ENCODE measurements around the gene TSPAN5. TPM values are rescaled to one million over a fixed set of nuclear protein-coding genes. Genes with fewer than 3 reads are reported as not detected.

TSPAN5 gene
- polyA plus RNA-seq, 1 donor (not counting 4 experiments of a cell fraction or from before 2014, with no cell fraction given): 45.5 TPM

- H3K9me3 ChIP-seq (ENCODE audit: control insufficient read depth, low read depth, low read length): no peaks in the 10 kb centered on the region
- H3K4me2 ChIP-seq (ENCODE audit: control insufficient read depth, extremely low read depth, insufficient read depth, low read depth, low read length): no peak overlapping the region
- no peaks in the 10 kb centered on the region for H3K4me1 ChIP-seq (ENCODE audit: control insufficient read depth, extremely low read depth, insufficient read depth, low read length)
- TF ChIP-seq EZH2 (IDR thresholded peaks at IDR 0.05; ENCODE audit: low read length): no peak
- TF ChIP-seq CTCF (optimal IDR thresholded peaks at IDR 0.05 in 1 of 3, IDR thresholded peaks at IDR 0.05 in 1 of 3, conservative IDR thresholded peaks at IDR 0.05 in 1 of 3; ENCODE audit: extremely low read depth in 1 of 3, insufficient read depth in 2 of 3, low read length in 3 of 3): no peak
- H2AFZ ChIP-seq (ENCODE audit: control insufficient read depth, low read length): no peak overlapping the region
- H3K4me3 ChIP-seq (ENCODE audit: control insufficient read depth in 2 of 3, extremely low read depth in 1 of 3, insufficient read depth in 2 of 3, low read depth in 1 of 3, low read length in 3 of 3): no peak overlapping the region
- FAIRE-seq (no peak), DNase-seq (ENCODE audit: low read depth, low spot score) (no peak)
- H3K27me3 ChIP-seq (ENCODE audit: control insufficient read depth, extremely low read depth, insufficient read depth, low read length): no peaks in the 10 kb centered on the region
- H3K9ac ChIP-seq (ENCODE audit: control insufficient read depth, extremely low read depth, insufficient read depth, low read length): no peak overlapping the region
- no peaks in the 10 kb centered on the region for H4K20me1 ChIP-seq (ENCODE audit: control insufficient read depth, extremely low read depth, insufficient read depth, low read length)
- H3K27ac ChIP-seq (ENCODE audit: control insufficient read depth, insufficient read depth, low read length): no peak overlapping the region
- peaks cover 0 to 3% of the 10 kb centered on the region in 2 experiments for H3K36me3 ChIP-seq (ENCODE audit: control insufficient read depth in 2 of 2, extremely low read depth in 1 of 2, insufficient read depth in 2 of 2, low read length in 2 of 2)
- H3K9me1 ChIP-seq (ENCODE audit: control insufficient read depth, extremely low read depth, insufficient read depth, low read length): no peaks in the 10 kb centered on the region
- dilution Hi-C loops (cut with MboI; ENCODE audit: extremely low pct_ligation_motif_present, low sequenced_read_pairs): no loop called here
- H3K79me2 ChIP-seq (ENCODE audit: control insufficient read depth, insufficient read depth, low read length): peaks cover 94% of the 10 kb centered on the region
Observed at GRCh38 chr4:98634061-98634460, 24.4 kb downstream of the TSPAN5 start.

- no peaks in the 10 kb centered on the region for H4K20me1 ChIP-seq (ENCODE audit: control insufficient read depth, extremely low read depth, insufficient read depth, low read length)
- H3K27ac ChIP-seq (ENCODE audit: control insufficient read depth, insufficient read depth, low read length): no peak overlapping the region
- H3K4me2 ChIP-seq (ENCODE audit: control insufficient read depth, extremely low read depth, insufficient read depth, low read depth, low read length): no peak overlapping the region
- no peak overlapping the region for H3K9ac ChIP-seq (ENCODE audit: control insufficient read depth, extremely low read depth, insufficient read depth, low read length)
- no peak for DNase-seq (ENCODE audit: low read depth, low spot score)
- peaks cover 0 to 3% of the 10 kb centered on the region in 2 experiments for H3K36me3 ChIP-seq (ENCODE audit: control insufficient read depth in 2 of 2, extremely low read depth in 1 of 2, insufficient read depth in 2 of 2, low read length in 2 of 2)
- peaks cover 95% of the 10 kb centered on the region for H3K79me2 ChIP-seq (ENCODE audit: control insufficient read depth, insufficient read depth, low read length)
- H3K4me3 ChIP-seq (ENCODE audit: control insufficient read depth in 2 of 3, extremely low read depth in 1 of 3, insufficient read depth in 2 of 3, low read depth in 1 of 3, low read length in 3 of 3): no peak overlapping the region
- FAIRE-seq: no peak
- H3K4me1 ChIP-seq (ENCODE audit: control insufficient read depth, extremely low read depth, insufficient read depth, low read length): peaks cover 4% of the 10 kb centered on the region
- no peak overlapping the region for H2AFZ ChIP-seq (ENCODE audit: control insufficient read depth, low read length)
- dilution Hi-C loops (cut with MboI; ENCODE audit: extremely low pct_ligation_motif_present, low sequenced_read_pairs): no loop called here
- no peak for TF ChIP-seq EZH2 (IDR thresholded peaks at IDR 0.05; ENCODE audit: low read length)
- TF ChIP-seq CTCF (optimal IDR thresholded peaks at IDR 0.05 in 1 of 3, IDR thresholded peaks at IDR 0.05 in 1 of 3, conservative IDR thresholded peaks at IDR 0.05 in 1 of 3; ENCODE audit: extremely low read depth in 1 of 3, insufficient read depth in 2 of 3, low read length in 3 of 3): no peak
- H3K27me3 ChIP-seq (ENCODE audit: control insufficient read depth, extremely low read depth, insufficient read depth, low read length): no peaks in the 10 kb centered on the region
- H3K9me1 ChIP-seq (ENCODE audit: control insufficient read depth, extremely low read depth, insufficient read depth, low read length): no peaks in the 10 kb centered on the region
- no peaks in the 10 kb centered on the region for H3K9me3 ChIP-seq (ENCODE audit: control insufficient read depth, low read depth, low read length)
Observed at GRCh38 chr4:98633159-98633558, 25.3 kb downstream of the TSPAN5 start.
